Fibroblast of lung (primary cell): ENCODE data around the gene MEGF8. TPM values are rescaled to one million over a fixed set of nuclear protein-coding genes. Genes with fewer than 3 reads are reported as not detected.
A peak's percentile ranks its signal among the peaks of the same experiment; 100 is the strongest.

Experiments used
- DNase-seq, 2 donors: peaks; one replicate each; pipeline versions ENCODE4 v3.0.0 to v3.0.0-alpha.2; 2010; ENCODE audit warnings: low read depth in 2 of 2
- H2AFZ ChIP-seq: 2 replicates; pipeline ENCODE4 v1.5.1; 2012; ENCODE audit warnings: low read length, control low read depth, inconsistent platforms
- H3K27ac ChIP-seq: 2 replicates; pipeline ENCODE4 v1.5.1; 2011; ENCODE audit warnings: low read length, control low read depth; ENCODE audit not compliant: insufficient read depth
- H3K27me3 ChIP-seq: 2 replicates; pipeline ENCODE4 v1.5.1; 2011; ENCODE audit warnings: mild to moderate bottlenecking, low read length; ENCODE audit not compliant: control insufficient read depth, insufficient read depth
- H3K36me3 ChIP-seq: 2 replicates; pipeline ENCODE4 v1.5.1; 2011; ENCODE audit warnings: low read length; ENCODE audit not compliant: control insufficient read depth, insufficient read depth
- H3K4me1 ChIP-seq: 2 replicates; pipeline ENCODE4 v1.5.1; 2011; ENCODE audit warnings: low read length; ENCODE audit not compliant: control insufficient read depth, insufficient read depth; ENCODE audit errors: extremely low read depth
- H3K4me2 ChIP-seq: 2 replicates; pipeline ENCODE4 v1.5.1; 2011; ENCODE audit warnings: low read length, control low read depth; ENCODE audit not compliant: insufficient read depth; ENCODE audit errors: extremely low read depth
- H3K4me3 ChIP-seq, 4 experiments: fragments of 200-600 bp in 1 of 4; sonication (generic) in 1 of 4; replicated peaks in 1 of 4; 2 replicates each; pipeline ENCODE4 v1.5.1; 2011 to 2016; ENCODE audit warnings: low read length in 4 of 4, low read depth in 3 of 4, mild to moderate bottlenecking in 3 of 4, control low read depth in 2 of 4, inconsistent platforms in 1 of 4, mixed read lengths in 1 of 4; ENCODE audit not compliant: insufficient read depth in 1 of 4; ENCODE audit errors: control extremely low read depth in 1 of 4
- H3K79me2 ChIP-seq: 2 replicates; pipeline ENCODE4 v1.5.1; 2012; ENCODE audit warnings: mild to moderate bottlenecking, low read length, inconsistent platforms; ENCODE audit not compliant: control insufficient read depth, insufficient read depth
- H3K9ac ChIP-seq: 2 replicates; pipeline ENCODE4 v1.5.1; 2011; ENCODE audit warnings: mild to moderate bottlenecking, low read length, control low read depth; ENCODE audit not compliant: insufficient read depth
- H3K9me3 ChIP-seq: 2 replicates; pipeline ENCODE4 v1.5.1; 2012; ENCODE audit warnings: low read depth, low read length; ENCODE audit not compliant: control insufficient read depth, insufficient read depth
- H4K20me1 ChIP-seq: 2 replicates; pipeline ENCODE4 v1.5.1; 2011; ENCODE audit warnings: low read length; ENCODE audit not compliant: control insufficient read depth, insufficient read depth; ENCODE audit errors: extremely low read depth
- EZH2 ChIP-seq: IDR thresholded peaks from 2 replicates; pipeline ENCODE4 v1.5.1; 2012; ENCODE audit warnings: low read length, control low read depth, mild to moderate bottlenecking; ENCODE audit errors: missing control alignments
- polyA plus RNA-seq, 2 donors: library from polyadenylated mRNA; depleted of rRNA in 1 of 2; stranded (reverse) in 1 of 2; unstranded in 1 of 2; fragments of >200 nt; gene quantifications; 2 replicates each; pipeline ENCODE4 v1.2.1, GENCODE V29; 2011 to 2012; ENCODE audit warnings: missing spikeins in 1 of 2
- total RNA-seq: library from RNA; depleted of rRNA; stranded (reverse); fragments of >200 nt; gene quantifications from 2 replicates; pipeline ENCODE4 v1.2.1, GENCODE V29; 2014
- TF ChIP-seq, protein P1 (sequence below), 2 donors: IDR thresholded peaks in 1 of 2; conservative IDR thresholded peaks in 1 of 2; 1 replicate in 1 of 2; 2 replicates in 1 of 2; pipeline ENCODE4 v1.5.1; 2011 to 2012; ENCODE audit warnings: low read length in 2 of 2, control low read depth in 1 of 2, inconsistent platforms in 1 of 2, low read depth in 1 of 2, mild to moderate bottlenecking in 1 of 2

Gene MEGF8
- total and polyA plus RNA-seq, 2 donors (not counting 1 experiment from before 2014, with no cell fraction given), result 9.3 to 27.6 TPM

- no peaks in the 10 kb centered on the region for H3K4me1 ChIP-seq
Observed at GRCh38 chr19:42360787-42361544, 35.5 kb downstream of the MEGF8 start.

GRCh38 chr19:42361545-42361910 lies 36.1 kb downstream of the MEGF8 start:
- H3K36me3 ChIP-seq, result no peaks in the 10 kb centered on the region
- no peak overlapping the region for H3K4me2 ChIP-seq
- no peak overlapping the region for H3K9ac ChIP-seq
- TF ChIP-seq EZH2, result no peak
- TF ChIP-seq, protein P1, sequence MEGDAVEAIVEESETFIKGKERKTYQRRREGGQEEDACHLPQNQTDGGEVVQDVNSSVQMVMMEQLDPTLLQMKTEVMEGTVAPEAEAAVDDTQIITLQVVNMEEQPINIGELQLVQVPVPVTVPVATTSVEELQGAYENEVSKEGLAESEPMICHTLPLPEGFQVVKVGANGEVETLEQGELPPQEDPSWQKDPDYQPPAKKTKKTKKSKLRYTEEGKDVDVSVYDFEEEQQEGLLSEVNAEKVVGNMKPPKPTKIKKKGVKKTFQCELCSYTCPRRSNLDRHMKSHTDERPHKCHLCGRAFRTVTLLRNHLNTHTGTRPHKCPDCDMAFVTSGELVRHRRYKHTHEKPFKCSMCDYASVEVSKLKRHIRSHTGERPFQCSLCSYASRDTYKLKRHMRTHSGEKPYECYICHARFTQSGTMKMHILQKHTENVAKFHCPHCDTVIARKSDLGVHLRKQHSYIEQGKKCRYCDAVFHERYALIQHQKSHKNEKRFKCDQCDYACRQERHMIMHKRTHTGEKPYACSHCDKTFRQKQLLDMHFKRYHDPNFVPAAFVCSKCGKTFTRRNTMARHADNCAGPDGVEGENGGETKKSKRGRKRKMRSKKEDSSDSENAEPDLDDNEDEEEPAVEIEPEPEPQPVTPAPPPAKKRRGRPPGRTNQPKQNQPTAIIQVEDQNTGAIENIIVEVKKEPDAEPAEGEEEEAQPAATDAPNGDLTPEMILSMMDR (conservative IDR thresholded peaks at IDR 0.05 in 1 of 2, IDR thresholded peaks at IDR 0.05 in 1 of 2; ENCODE audit: low read depth in 1 of 2, low read length in 2 of 2), result no peak
- no peaks in the 10 kb centered on the region for H3K79me2 ChIP-seq
- H3K9me3 ChIP-seq, result no peaks in the 10 kb centered on the region
- H3K4me3 ChIP-seq, result no peak overlapping the region
- no peak overlapping the region for H3K27ac ChIP-seq
- H4K20me1 ChIP-seq, result no peaks in the 10 kb centered on the region
- no peak overlapping the region for H2AFZ ChIP-seq
- no peaks in the 10 kb centered on the region for H3K27me3 ChIP-seq
- DNase-seq, result no peak
- H3K4me1 ChIP-seq, result no peaks in the 10 kb centered on the region

More at GRCh38 chr19:42360787-42361544, 35.5 kb downstream of the MEGF8 start:
- Histone ChIP-seq H4K20me1 (no peaks in the 10 kb centered on the region), H3K36me3 (peaks cover 2% of the 10 kb centered on the region), H3K27me3 (no peaks in the 10 kb centered on the region), H3K4me3 (no peak overlapping the region), H2AFZ (no peak overlapping the region), H3K27ac (no peak overlapping the region), H3K79me2 (no peaks in the 10 kb centered on the region), H3K9me3 (no peaks in the 10 kb centered on the region), H3K4me2 (no peak overlapping the region), H3K9ac (no peak overlapping the region)
- peak in 1 of 2 donors; percentile 33 for DNase-seq
- no peak for TF ChIP-seq EZH2
- TF ChIP-seq, protein P1 (conservative IDR thresholded peaks at IDR 0.05 in 1 of 2, IDR thresholded peaks at IDR 0.05 in 1 of 2; ENCODE audit: low read depth in 1 of 2, low read length in 2 of 2), result no peak

- no peaks in the 10 kb centered on the region for H3K4me1 ChIP-seq
- H3K79me2 ChIP-seq, result no peaks in the 10 kb centered on the region
- no peaks in the 10 kb centered on the region for H4K20me1 ChIP-seq
- no peak overlapping the region for H3K9ac ChIP-seq
- no peak overlapping the region for H3K4me3 ChIP-seq
- no peaks in the 10 kb centered on the region for H3K36me3 ChIP-seq
- H3K4me2 ChIP-seq, result no peak overlapping the region
- H2AFZ ChIP-seq, result no peak overlapping the region
- DNase-seq, result no peak
- no peaks in the 10 kb centered on the region for H3K27me3 ChIP-seq
- no peak overlapping the region for H3K27ac ChIP-seq
- H3K9me3 ChIP-seq, result no peaks in the 10 kb centered on the region
- no peak for TF ChIP-seq EZH2
- TF ChIP-seq, protein P1 (conservative IDR thresholded peaks at IDR 0.05 in 1 of 2, IDR thresholded peaks at IDR 0.05 in 1 of 2; ENCODE audit: low read depth in 1 of 2, low read length in 2 of 2), result no peak
Observed at GRCh38 chr19:42362342-42362741, 36.9 kb downstream of the MEGF8 start.
